Endothelial cell of umbilical vein (primary cell): ENCODE measurements around the gene TSPYL1. TPM values are rescaled to one million over a fixed set of nuclear protein-coding genes. Genes with fewer than 3 reads are reported as not detected.

Experiments used
- BruUV-seq: library from RNA; stranded (reverse); fragments of 400-500 nt; replicated peaks from 2 replicates; lab custom pipeline; 2021; lab: Mats Ljungman, UMichigan
- CTCF ChIA-PET: fragments of 300-600, 350-600 bp; sonication (Branson Sonifier 250); formaldehyde crosslinking; loops from one replicate; lab custom pipeline; 2021; ENCODE audit warnings: antibody characterized with exemption, inconsistent platforms; lab: Charles Lee
- POLR2A ChIA-PET: fragments of 300-600, 350-600 bp; sonication (Branson Sonifier 250); formaldehyde crosslinking; loops from one replicate; lab custom pipeline; 2021; ENCODE audit warnings: antibody characterized with exemption, inconsistent platforms; lab: Charles Lee
- DNase-seq: peaks from one replicate; pipeline ENCODE4 v3.0.0-alpha.2; 2011; ENCODE audit warnings: low read depth, low spot score
- FAIRE-seq: peaks from 2 replicates; lab custom pipeline; 2011; peaks lifted over from hg19 to GRCh38; lab: Jason Lieb, UNC
- H2AFZ ChIP-seq: 2 replicates; pipeline ENCODE4 v1.6.0; 2012; ENCODE audit warnings: low read depth, low read length, control low read depth, inconsistent platforms
- H3K27ac ChIP-seq: 2 replicates; pipeline ENCODE4 v1.5.1; 2011; ENCODE audit warnings: low read depth, mild to moderate bottlenecking, control low read depth, low read length, moderate library complexity; ENCODE audit not compliant: insufficient read depth
- H3K27me3 ChIP-seq, 2 experiments: 2 replicates each; pipeline versions ENCODE4 v1.6.0 to v1.6.1; 2011; ENCODE audit warnings: low read length in 2 of 2, mixed read lengths in 1 of 2; ENCODE audit not compliant: control insufficient read depth in 2 of 2, insufficient read depth in 2 of 2
- H3K36me3 ChIP-seq, 2 experiments: 2 replicates in 1 of 2; 3 replicates in 1 of 2; pipeline ENCODE4 v1.5.1; 2011; ENCODE audit warnings: low read length in 2 of 2, mild to moderate bottlenecking in 1 of 2, moderate library complexity in 1 of 2; ENCODE audit not compliant: control insufficient read depth in 2 of 2, insufficient read depth in 2 of 2; ENCODE audit errors: extremely low read depth in 1 of 2
- H3K4me1 ChIP-seq: 3 replicates; pipeline ENCODE4 v1.5.1; 2011; ENCODE audit warnings: mild to moderate bottlenecking, low read length; ENCODE audit not compliant: control insufficient read depth, insufficient read depth; ENCODE audit errors: extremely low read depth
- H3K4me2 ChIP-seq: 2 replicates; pipeline ENCODE4 v1.6.1; 2011; ENCODE audit warnings: low read length, control low read depth, mixed read lengths; ENCODE audit not compliant: insufficient read depth
- H3K4me3 ChIP-seq, 3 experiments: fragments of 200-600 bp in 1 of 3; sonication (generic), shearing (Covaris generic) in 1 of 3; replicated peaks in 1 of 3; 2 replicates each; pipeline ENCODE4 v1.5.1; 2011 to 2016; ENCODE audit warnings: control low read depth in 3 of 3, low read length in 3 of 3, mild to moderate bottlenecking in 2 of 3, inconsistent platforms in 1 of 3, low read depth in 1 of 3, moderate library complexity in 1 of 3; ENCODE audit not compliant: insufficient read depth in 1 of 3
- H3K79me2 ChIP-seq: 2 replicates; pipeline ENCODE4 v1.6.0; 2012; ENCODE audit warnings: low read length, inconsistent platforms; ENCODE audit not compliant: control insufficient read depth, insufficient read depth
- H3K9ac ChIP-seq: replicated peaks from 2 replicates; pipeline ENCODE3; 2011; ENCODE audit warnings: low read length, control low read depth; ENCODE audit not compliant: insufficient read depth; ENCODE audit errors: extremely low read depth
- H3K9me1 ChIP-seq: replicated peaks from 3 replicates; pipeline ENCODE4 v1.6.0; 2011; ENCODE audit warnings: mild to moderate bottlenecking, low read length; ENCODE audit not compliant: control insufficient read depth, insufficient read depth; ENCODE audit errors: extremely low read depth
- H3K9me3 ChIP-seq: replicated peaks from 2 replicates; pipeline ENCODE4 v1.5.1; 2012; ENCODE audit warnings: low read length, inconsistent platforms; ENCODE audit not compliant: control insufficient read depth, insufficient read depth
- H4K20me1 ChIP-seq: replicated peaks from 2 replicates; pipeline ENCODE3; 2011; ENCODE audit warnings: mild to moderate bottlenecking, low read length; ENCODE audit not compliant: control insufficient read depth, insufficient read depth; ENCODE audit errors: extremely low read depth
- EZH2 ChIP-seq: IDR thresholded peaks from 2 replicates; pipeline ENCODE4 v1.6.1; 2012; ENCODE audit warnings: borderline replicate concordance, low read depth, mild to moderate bottlenecking, moderate library complexity, low read length, inconsistent platforms; ENCODE audit not compliant: severe bottlenecking
- FOS ChIP-seq: IDR thresholded peaks from 2 replicates; pipeline ENCODE4 v1.6.1; 2011; ENCODE audit warnings: mild to moderate bottlenecking, low read length, moderate library complexity, borderline replicate concordance; ENCODE audit not compliant: insufficient read depth
- JUN ChIP-seq: IDR thresholded peaks from 2 replicates; pipeline ENCODE4 v1.6.1; 2011; ENCODE audit warnings: borderline replicate concordance, low read depth; ENCODE audit not compliant: insufficient read length, insufficient read depth
- MYC ChIP-seq: IDR thresholded peaks from one replicate; pipeline ENCODE4 v1.6.1; 2011; ENCODE audit warnings: mild to moderate bottlenecking, low read depth, low read length
- POLR2A ChIP-seq: IDR thresholded peaks from 2 replicates; pipeline ENCODE4 v1.6.1; 2012; ENCODE audit warnings: low read depth, mild to moderate bottlenecking, control low read depth, low read length
- POLR2AphosphoS5 ChIP-seq: IDR thresholded peaks from 2 replicates; pipeline ENCODE4 v1.6.1; 2012; ENCODE audit warnings: low read depth, mild to moderate bottlenecking, control low read depth, low read length, moderate library complexity; ENCODE audit not compliant: insufficient read depth
- dilution Hi-C: fragments of 300-500 bp; cut with MboI; formaldehyde crosslinking; loops from one replicate; pipeline ENCODE4 v1.15.0; 2019; ENCODE audit warnings: low sequenced_read_pairs; ENCODE audit not compliant: extremely low pct_ligation_motif_present
- intact Hi-C: fragments of 100-400 bp; cut with micrococcal nuclease; formaldehyde crosslinking; loops from one replicate; pipeline ENCODE4 v1.10.0; 2022
- polyA plus RNA-seq, 4 experiments: library from polyadenylated mRNA; depleted of rRNA in 3 of 4; stranded (reverse) in 3 of 4; unstranded in 1 of 4; fragments of >200 nt; gene quantifications; 2 replicates each; pipeline versions ENCODE4 v1.2.1 to v1.2.3, GENCODE V29; 2011 to 2012; ENCODE audit warnings: missing spikeins in 1 of 4
- total RNA-seq: library from RNA; stranded (reverse); gene quantifications from 2 replicates; pipeline ENCODE4 v1.2.3, GENCODE V29; 2021
- TF ChIP-seq, protein P1 (sequence below), 2 donors: IDR thresholded peaks; 1 replicate in 1 of 2; 2 replicates in 1 of 2; pipeline ENCODE4 v1.5.1; 2011; ENCODE audit warnings: low read length in 2 of 2, mild to moderate bottlenecking in 2 of 2, moderate library complexity in 2 of 2, control low read depth in 1 of 2, inconsistent platforms in 1 of 2, low read depth in 1 of 2; ENCODE audit not compliant: insufficient read depth in 1 of 2; ENCODE audit errors: extremely low read depth in 1 of 2
- TF ChIP-seq, protein P2 (sequence below): IDR thresholded peaks from 2 replicates; pipeline ENCODE4 v1.6.1; 2011; ENCODE audit not compliant: insufficient read depth, insufficient read length

The TSPYL1 gene
- total and polyA plus RNA-seq, 2 donors (not counting 3 experiments of a cell fraction or from before 2014, with no cell fraction given), result 32.1 to 54.5 TPM

DNA sequence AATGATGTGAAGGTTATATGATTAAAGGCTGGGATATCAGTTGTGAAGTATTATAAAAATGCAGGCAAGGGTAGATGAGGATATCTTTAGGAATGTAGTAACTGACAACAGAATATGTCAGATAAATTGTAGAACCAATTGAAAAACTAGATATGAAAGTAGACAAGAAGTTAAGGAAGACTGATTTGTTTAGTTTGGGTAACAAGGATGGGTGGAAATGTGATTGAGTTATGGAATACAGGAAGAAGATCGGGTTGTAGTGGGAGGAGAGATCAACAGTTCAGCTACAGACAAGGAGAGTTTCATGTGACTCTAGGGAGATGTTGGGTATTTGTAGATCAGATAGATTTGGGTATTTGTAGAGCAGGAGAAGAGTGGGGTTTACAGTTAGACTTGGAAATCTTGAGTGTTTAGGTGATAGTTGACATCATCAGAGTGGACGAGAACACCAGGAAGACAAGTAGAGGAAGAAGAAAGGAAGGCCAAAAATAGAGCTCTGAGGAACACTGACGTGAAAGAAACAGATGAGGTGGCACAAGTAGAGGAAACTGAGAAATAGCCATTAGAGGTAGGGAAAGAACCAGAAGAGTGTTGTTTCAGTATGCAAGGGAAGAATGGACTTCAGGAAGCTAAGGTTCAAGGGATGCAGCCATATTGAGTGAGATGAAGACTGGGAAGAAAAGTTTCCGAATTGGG, 12.1 kb upstream of the TSPYL1 start:
- no peaks in the 10 kb centered on the region for H3K4me1 ChIP-seq
- H3K27ac ChIP-seq, result no peak overlapping the region
- no peak for DNase-seq
- dilution Hi-C loops (no loop called here), intact Hi-C loops (no loop called here)
- H4K20me1 ChIP-seq, result no peaks in the 10 kb centered on the region
- H2AFZ ChIP-seq, result peak overlapping the region; percentile 4
- ChIA-PET CTCF (interaction anchor here (1.0 to 2.7 kb wide), 4 partner anchors 14 to 269 kb away, joined by 3 to 15 read pairs (median 4); partner anchors contain the start of gene CALHM5), POLR2A (no interaction called here)
- H3K9ac ChIP-seq, result no peak overlapping the region
- no peak overlapping the region for H3K4me2 ChIP-seq
- no peaks in the 10 kb centered on the region for H3K27me3 ChIP-seq
- TF ChIP-seq, protein P1, sequence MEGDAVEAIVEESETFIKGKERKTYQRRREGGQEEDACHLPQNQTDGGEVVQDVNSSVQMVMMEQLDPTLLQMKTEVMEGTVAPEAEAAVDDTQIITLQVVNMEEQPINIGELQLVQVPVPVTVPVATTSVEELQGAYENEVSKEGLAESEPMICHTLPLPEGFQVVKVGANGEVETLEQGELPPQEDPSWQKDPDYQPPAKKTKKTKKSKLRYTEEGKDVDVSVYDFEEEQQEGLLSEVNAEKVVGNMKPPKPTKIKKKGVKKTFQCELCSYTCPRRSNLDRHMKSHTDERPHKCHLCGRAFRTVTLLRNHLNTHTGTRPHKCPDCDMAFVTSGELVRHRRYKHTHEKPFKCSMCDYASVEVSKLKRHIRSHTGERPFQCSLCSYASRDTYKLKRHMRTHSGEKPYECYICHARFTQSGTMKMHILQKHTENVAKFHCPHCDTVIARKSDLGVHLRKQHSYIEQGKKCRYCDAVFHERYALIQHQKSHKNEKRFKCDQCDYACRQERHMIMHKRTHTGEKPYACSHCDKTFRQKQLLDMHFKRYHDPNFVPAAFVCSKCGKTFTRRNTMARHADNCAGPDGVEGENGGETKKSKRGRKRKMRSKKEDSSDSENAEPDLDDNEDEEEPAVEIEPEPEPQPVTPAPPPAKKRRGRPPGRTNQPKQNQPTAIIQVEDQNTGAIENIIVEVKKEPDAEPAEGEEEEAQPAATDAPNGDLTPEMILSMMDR (IDR thresholded peaks at IDR 0.05; ENCODE audit: extremely low read depth in 1 of 2, insufficient read depth in 1 of 2, low read depth in 1 of 2, low read length in 2 of 2), result no peak
- TF ChIP-seq, protein P2, sequence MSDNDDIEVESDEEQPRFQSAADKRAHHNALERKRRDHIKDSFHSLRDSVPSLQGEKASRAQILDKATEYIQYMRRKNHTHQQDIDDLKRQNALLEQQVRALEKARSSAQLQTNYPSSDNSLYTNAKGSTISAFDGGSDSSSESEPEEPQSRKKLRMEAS, result no peak
- TF ChIP-seq EZH2 (no peak), MYC (no peak), JUN (no peak), POLR2A (no peak), POLR2AphosphoS5 (no peak), FOS (no peak)
- no peaks in the 10 kb centered on the region for H3K36me3 ChIP-seq
- H3K4me3 ChIP-seq, result no peak overlapping the region
- no peaks in the 10 kb centered on the region for H3K9me1 ChIP-seq
- no peaks in the 10 kb centered on the region for H3K9me3 ChIP-seq
- BruUV-seq, result no TSS peak
- FAIRE-seq, result no peak
- no peaks in the 10 kb centered on the region for H3K79me2 ChIP-seq
